NCI-H1417 treated with DMSO at 0.1 percent for 48 hours (cell line): ENCODE measurements around the gene OXA1L.
"Not testable (repeated sequence)": the region's sequence is repeated elsewhere in the genome, so short reads cannot be mapped to it uniquely, and the experiment has no call there.

Experiments used
- DNase-seq: peaks from one replicate; lab custom pipeline; 2025; lab: John Stamatoyannopoulos, UW

The OXA1L gene

GRCh38 chr14:22769369-22769768 is 2.9 kb downstream of the OXA1L start:
- DNase-seq: no peak

- DNase-seq: no peak
These were observed 4.1 kb downstream of the OXA1L start for GRCh38 chr14:22770481-22771187.

GRCh38 chr14:22772725-22773124 is 6.2 kb downstream of the OXA1L start:
- no peak for DNase-seq

- no peak for DNase-seq
These were observed 6.9 kb downstream of the OXA1L start for GRCh38 chr14:22773162-22774010.

GRCh38 chr14:22774011-22774706 is 7.7 kb downstream of the OXA1L start:
- DNase-seq: no peak

- DNase-seq: no peak
These were observed 9.7 kb downstream of the OXA1L start for GRCh38 chr14:22776215-22776614.

- DNase-seq: not testable (repeated sequence)
These were observed 10.4 kb downstream of the OXA1L start for GRCh38 chr14:22776849-22777248.

GRCh38 chr14:22778084-22778483 is 11.6 kb downstream of the OXA1L start:
- no peak for DNase-seq

GRCh38 chr14:22780105-22780679 is 13.7 kb downstream of the OXA1L start:
- no peak for DNase-seq

GRCh38 chr14:22780941-22781300 is 14.4 kb downstream of the OXA1L start:
- no peak for DNase-seq

- no peak for DNase-seq
These were observed 15.0 kb downstream of the OXA1L start for GRCh38 chr14:22781301-22781991.

- no peak for DNase-seq
These were observed 20.2 kb downstream of the OXA1L start for GRCh38 chr14:22786685-22787084.

GRCh38 chr14:22791301-22791700 is 24.8 kb downstream of the OXA1L start:
- no peak for DNase-seq

GRCh38 chr14:22792158-22792557 is 25.7 kb downstream of the OXA1L start:
- DNase-seq: no peak

GRCh38 chr14:22793550-22793949 is 27.1 kb downstream of the OXA1L start:
- not testable (repeated sequence) for DNase-seq

GRCh38 chr14:22793976-22794375 is 27.5 kb downstream of the OXA1L start:
- no peak for DNase-seq

GRCh38 chr14:22794551-22794951 is 28.1 kb downstream of the OXA1L start:
- no peak for DNase-seq

- no peak for DNase-seq
These were observed 29.7 kb downstream of the OXA1L start for GRCh38 chr14:22796087-22796707.

GRCh38 chr14:22797017-22797917 is 30.8 kb downstream of the OXA1L start:
- DNase-seq: no peak

- DNase-seq: no peak
These were observed 32.0 kb downstream of the OXA1L start for GRCh38 chr14:22798528-22798927.
